Prostate gland (tissue), 2 donors: ENCODE measurements around the gene ANKRD10. TPM values are rescaled to one million over a fixed set of nuclear protein-coding genes. Genes with fewer than 3 reads are reported as not detected.

Experiments used
- DNase-seq: peaks from one replicate; pipeline ENCODE4 v3.0.0-alpha.2; 2019; ENCODE audit warnings: low spot score
- H3K27ac ChIP-seq, 2 donors: fragments of 200-600 bp; sonication (generic); 2 replicates each; pipeline ENCODE4 v1.5.1; 2017 to 2019
- H3K27me3 ChIP-seq: fragments of 200-600 bp; sonication (generic); replicated peaks from 2 replicates; pipeline ENCODE4 v1.5.1; 2019; ENCODE audit not compliant: insufficient read depth
- H3K36me3 ChIP-seq, 2 donors: fragments of 200-600 bp; sonication (generic); 1 replicate in 1 of 2; 2 replicates in 1 of 2; pipeline versions ENCODE4 v1.5.1 to v1.8.1; 2017 to 2019
- H3K4me1 ChIP-seq: fragments of 200-600 bp; sonication (generic); replicated peaks from 2 replicates; pipeline ENCODE4 v1.5.1; 2019
- H3K4me3 ChIP-seq, 2 donors: fragments of 200-600 bp; sonication (generic); 2 replicates each; pipeline ENCODE4 v1.5.1; 2017 to 2019
- H3K9me3 ChIP-seq: fragments of 200-600 bp; sonication (generic); 2 replicates; pipeline ENCODE4 v1.5.1; 2017
- CTCF ChIP-seq, 4 experiments: fragments of 200-600 bp in 2 of 4; fragments of 450-650 bp in 2 of 4; sonication (generic) in 2 of 4; IDR thresholded peaks; 1 replicate in 3 of 4; 2 replicates in 1 of 4; pipeline ENCODE4 v1.5.1; 2016 to 2019; ENCODE audit warnings: antibody characterized with exemption in 4 of 4, mild to moderate bottlenecking in 2 of 4, moderate library complexity in 2 of 4
- POLR2A ChIP-seq: fragments of 450-650 bp; IDR thresholded peaks from one replicate; pipeline ENCODE4 v1.6.1; 2016; ENCODE audit warnings: antibody characterized with exemption, mild to moderate bottlenecking
- POLR2AphosphoS5 ChIP-seq: sonication (generic); formaldehyde crosslinking; IDR thresholded peaks from one replicate; pipeline ENCODE4 v1.6.1; 2017; ENCODE audit warnings: antibody characterized with exemption
- WGBS: methylation state at CpG from one replicate; pipeline ENCODE4 v1.1.5; 2018; 5-methylcytosine and 5-hydroxymethylcytosine counted together
- intact Hi-C: fragments of 100-400 bp; cut with DNase I; formaldehyde crosslinking; loops from one replicate; pipeline ENCODE4 v1.14.2; 2022
- total RNA-seq, 2 donors: library from RNA; depleted of rRNA; stranded (reverse); fragments of >200 nt; gene quantifications; one replicate each; pipeline ENCODE4 v1.1.0, GENCODE V29; 2016

The ANKRD10 gene
- total RNA-seq, 2 donors from 2014 or later, result 99.9 to 155 TPM

- TF ChIP-seq CTCF (IDR thresholded peaks at IDR 0.05) (no peak), POLR2AphosphoS5 (no peak), POLR2A (no peak)
- Histone ChIP-seq H3K4me3 (no peak overlapping the region), H3K9me3 (no peaks in the 10 kb centered on the region), H3K27me3 (no peaks in the 10 kb centered on the region), H3K36me3 (no peaks in the 10 kb centered on the region), H3K4me1 (no peaks in the 10 kb centered on the region), H3K27ac (no peak overlapping the region)
- no peak for DNase-seq
- 93% methylated on average over 23 of the region's 23 CpGs for whole genome bisulfite sequencing
- intact Hi-C loops, result no loop called here
Observed at GRCh38 chr13:110937511-110938285, 22.8 kb upstream of the ANKRD10 start.

DNA sequence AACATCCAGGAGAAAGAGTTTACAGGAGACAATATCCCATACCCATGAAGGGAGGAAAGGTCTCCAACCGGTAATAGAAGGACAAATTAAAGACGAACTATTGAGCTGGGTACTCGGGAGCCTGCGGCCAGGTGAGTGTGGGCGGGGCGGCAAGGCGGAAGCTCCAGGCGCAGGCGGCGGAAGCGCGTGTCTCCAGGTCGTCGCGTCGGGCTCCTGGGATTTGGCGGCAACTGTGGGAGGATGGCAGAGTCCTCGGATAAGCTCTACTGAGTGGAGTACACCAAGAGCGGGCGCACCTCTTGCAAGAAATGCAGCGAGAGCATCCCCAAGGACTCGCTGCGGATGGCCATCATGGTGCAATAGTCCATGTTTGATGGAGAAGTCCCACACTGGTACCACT, 21.6 kb upstream of the ANKRD10 start:
- Histone ChIP-seq H3K4me1 (no peaks in the 10 kb centered on the region), H3K27me3 (no peaks in the 10 kb centered on the region), H3K9me3 (no peaks in the 10 kb centered on the region), H3K4me3 (no peak overlapping the region), H3K27ac (no peak overlapping the region), H3K36me3 (no peaks in the 10 kb centered on the region)
- 95% methylated on average over 23 of the region's 23 CpGs for WGBS
- no peak for TF ChIP-seq CTCF (IDR thresholded peaks at IDR 0.05)
- no peak for TF ChIP-seq POLR2A
- no peak for TF ChIP-seq POLR2AphosphoS5
- intact Hi-C loops, result no loop called here
- no peak for DNase-seq

DNA sequence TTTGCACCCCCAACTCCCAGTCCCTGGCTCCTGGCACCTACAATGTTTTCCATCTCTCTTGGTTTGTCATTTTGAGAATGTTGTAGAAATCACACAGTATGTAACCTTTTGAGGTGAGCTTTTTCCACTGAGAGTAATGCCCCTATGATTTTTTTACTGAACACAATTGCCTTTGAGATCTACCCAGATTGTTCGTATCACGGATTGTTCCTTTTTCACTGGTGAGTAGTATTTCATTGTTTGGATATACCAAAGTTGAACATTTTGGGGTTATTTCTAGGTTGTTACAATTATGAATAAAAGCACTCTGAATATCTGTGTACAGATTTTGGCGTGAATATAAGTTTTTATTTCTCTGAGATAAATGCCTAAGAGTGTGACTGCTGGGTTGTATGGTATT, 17.7 kb upstream of the ANKRD10 start:
- Histone ChIP-seq H3K27me3 (no peaks in the 10 kb centered on the region), H3K4me3 (no peak overlapping the region), H3K9me3 (no peaks in the 10 kb centered on the region), H3K4me1 (no peaks in the 10 kb centered on the region), H3K36me3 (no peaks in the 10 kb centered on the region), H3K27ac (no peak overlapping the region)
- no peak for TF ChIP-seq POLR2A
- no peak for TF ChIP-seq POLR2AphosphoS5
- TF ChIP-seq CTCF (IDR thresholded peaks at IDR 0.05), result no peak
- intact Hi-C loops, result no loop called here
- no peak for DNase-seq
- WGBS, result 93% methylated on average over 3 of the region's 3 CpGs

DNA sequence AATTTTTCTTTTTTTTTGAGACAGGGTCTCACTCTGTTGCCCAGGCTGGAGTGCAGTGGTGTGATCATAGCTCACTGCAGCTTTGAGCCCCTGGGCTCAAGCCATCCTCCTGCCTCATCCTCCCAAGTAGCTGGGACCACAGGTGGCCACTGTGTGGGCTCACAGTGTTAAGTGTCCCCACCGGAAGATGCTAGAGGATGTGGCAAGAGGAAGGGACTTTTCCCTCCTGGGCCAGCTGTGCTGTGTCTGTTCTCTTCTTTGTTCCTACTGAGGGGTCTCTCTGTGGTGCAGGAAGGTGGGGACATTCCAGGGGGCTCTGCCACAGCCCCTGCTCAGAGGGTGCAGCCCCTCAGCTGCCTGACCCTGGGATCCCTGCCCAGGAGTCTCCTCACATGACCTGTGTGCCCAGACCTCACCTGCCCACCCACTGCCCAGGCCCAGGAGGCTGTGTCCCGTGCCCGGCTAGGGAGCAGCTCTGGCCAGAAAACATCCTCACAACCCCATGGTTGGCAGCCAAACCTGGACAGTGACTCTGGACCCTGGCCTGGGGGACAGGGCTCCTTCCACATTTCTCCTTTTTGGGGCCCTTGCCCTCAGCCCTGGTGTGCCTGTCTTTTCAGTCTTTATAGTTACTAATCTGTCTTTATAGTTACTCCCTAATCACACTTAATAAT, 14.4 kb upstream of the ANKRD10 start:
- Histone ChIP-seq H3K36me3 (no peaks in the 10 kb centered on the region), H3K27ac (no peak overlapping the region), H3K4me3 (no peak overlapping the region), H3K4me1 (peaks cover 4% of the 10 kb centered on the region), H3K9me3 (no peaks in the 10 kb centered on the region), H3K27me3 (no peaks in the 10 kb centered on the region)
- no peak for TF ChIP-seq POLR2AphosphoS5
- TF ChIP-seq POLR2A, result no peak
- no peak for TF ChIP-seq CTCF (IDR thresholded peaks at IDR 0.05)
- DNase-seq, result no peak
- intact Hi-C loops, result no loop called here
- 82% methylated on average over 3 of the region's 3 CpGs for WGBS
